SU-DHL-6 (cell line): Measurements from ENCODE around the gene MGAT4A.

Experiments used
- CTCF ChIP-seq: fragments of 200-600 bp; sonication (generic); IDR thresholded peaks from one replicate; pipeline ENCODE4 v1.5.1; 2017; ENCODE audit warnings: antibody characterized with exemption, mild to moderate bottlenecking, low read length, moderate library complexity; ENCODE audit not compliant: insufficient read depth, poor library complexity, severe bottlenecking
- EZH2phosphoT487 ChIP-seq: fragments of 200-600 bp; sonication (generic), shearing (Covaris generic); conservative IDR thresholded peaks from 2 replicates; pipeline ENCODE4 v1.6.1; 2018; ENCODE audit warnings: mild to moderate bottlenecking, antibody characterized with exemption, low read length, moderate library complexity, mixed read lengths

DNA sequence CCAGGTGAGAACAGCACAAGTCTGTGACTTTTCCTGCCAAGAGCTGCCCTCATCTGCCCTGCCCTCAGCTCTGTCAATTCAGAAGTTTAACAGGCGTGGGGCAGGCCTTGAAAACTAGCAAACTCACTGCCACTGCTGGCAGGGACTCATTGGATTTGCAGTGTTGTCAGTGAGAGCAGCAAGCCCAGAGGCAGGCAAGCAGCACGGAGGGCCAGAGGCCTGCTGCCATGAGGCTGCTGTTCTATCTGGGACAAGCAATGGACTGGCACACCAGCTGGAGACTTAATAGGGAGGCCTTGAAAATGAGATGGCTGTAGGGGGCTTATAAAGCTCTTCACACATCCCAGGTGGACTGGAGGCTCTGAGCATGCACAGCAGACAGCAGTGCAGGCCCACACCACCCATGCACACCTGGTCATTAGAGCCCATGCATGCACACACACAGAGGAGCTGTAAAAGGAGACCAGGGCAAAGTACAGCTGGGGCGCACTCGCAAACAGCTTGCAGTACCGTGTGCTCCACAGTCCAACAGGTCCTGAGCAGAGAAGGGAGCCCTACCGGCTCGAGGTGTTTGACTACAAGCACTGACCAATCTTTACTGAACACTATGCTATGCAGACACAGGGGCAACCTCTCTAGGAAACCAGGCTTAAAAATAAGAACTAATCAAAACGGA is 28.7 kb downstream of the MGAT4A start:
- TF ChIP-seq CTCF, result no peak
- no peak for TF ChIP-seq EZH2phosphoT487
